Left hindlimb (tissue), 1 donor: ENCODE results near the gene TP53I13.

Source experiments
- DNase-seq: peaks from one replicate; pipeline ENCODE4 v3.0.0-alpha.2; 2018

The TP53I13 gene

GRCh38 chr17:29567554-29568330, 759 bp upstream of the TP53I13 start:
- DNase-seq: peak; percentile 58

- DNase-seq: no peak
Observed at GRCh38 chr17:29569245-29569950, 897 bp downstream of the TP53I13 start.

GRCh38 chr17:29570521-29570920, 2.0 kb downstream of the TP53I13 start:
- peak; percentile 25 for DNase-seq

- DNase-seq: no peak
Observed at GRCh38 chr17:29571486-29571882, 3.0 kb downstream of the TP53I13 start.

GRCh38 chr17:29571883-29572681, 3.6 kb downstream of the TP53I13 start:
- peak; percentile 38 for DNase-seq

GRCh38 chr17:29572691-29573557, 4.4 kb downstream of the TP53I13 start:
- DNase-seq: peak; percentile 81

GRCh38 chr17:29573558-29573869, 5.0 kb downstream of the TP53I13 start:
- DNase-seq: peak; percentile 29

GRCh38 chr17:29573871-29574731, 5.6 kb downstream of the TP53I13 start:
- DNase-seq: peak; percentile 28

GRCh38 chr17:29574732-29575510, 6.4 kb downstream of the TP53I13 start:
- DNase-seq: peak; percentile 32

GRCh38 chr17:29575511-29576213, 7.2 kb downstream of the TP53I13 start:
- peak; percentile 29 for DNase-seq

GRCh38 chr17:29576214-29577000, 7.9 kb downstream of the TP53I13 start:
- peak; percentile 37 for DNase-seq

GRCh38 chr17:29577001-29577370, 8.5 kb downstream of the TP53I13 start:
- no peak for DNase-seq

GRCh38 chr17:29577385-29578211, 9.1 kb downstream of the TP53I13 start:
- peak; percentile 82 for DNase-seq

- peak; percentile 26 for DNase-seq
Observed at GRCh38 chr17:29578626-29579485, 10.4 kb downstream of the TP53I13 start.

- peak; percentile 82 for DNase-seq
Observed at GRCh38 chr17:29579866-29580771, 11.6 kb downstream of the TP53I13 start.

- DNase-seq: peak; percentile 22
Observed at GRCh38 chr17:29581583-29582253, 13.2 kb downstream of the TP53I13 start.
